IMR-90 (cell line): ENCODE results near the gene AZI2. TPM values are rescaled to one million over a fixed set of nuclear protein-coding genes. Genes with fewer than 3 reads are reported as not detected.

ENCODE experiments used
- ATAC-seq: fragments of 200-7000 bp; cut with Tn5 transposase; 2 replicates; pipeline ENCODE4 v1.9.1; 2020; ENCODE audit warnings: low read depth, mild to moderate bottlenecking, moderate library complexity
- BruUV-seq: library from RNA; stranded (reverse); fragments of 400-500 nt; replicated peaks from 2 replicates; lab custom pipeline; 2021; lab: Mats Ljungman, UMichigan
- CTCF ChIA-PET: fragments of 300-600 bp; formaldehyde crosslinking; extraction: SDS; loops from one replicate; lab custom pipeline; 2021; ENCODE audit warnings: antibody characterized with exemption; lab: Yijun Ruan, JAX
- POLR2A ChIA-PET: fragments of 300-600 bp; sonication (Branson Sonifier 250); formaldehyde crosslinking; loops from one replicate; lab custom pipeline; 2022; ENCODE audit warnings: antibody characterized with exemption; ENCODE audit not compliant: unreplicated experiment; lab: Charles Lee
- DNase-seq: peaks from one replicate; pipeline ENCODE4 v3.0.0; 2013
- H2AFZ ChIP-seq: replicated peaks from 2 replicates; pipeline ENCODE3; 2013; ENCODE audit warnings: low read length, mild to moderate bottlenecking; ENCODE audit not compliant: poor library complexity
- H2AK5ac ChIP-seq: 2 replicates; pipeline ENCODE4 v1.6.1; 2013; ENCODE audit warnings: low read depth, low read length, inconsistent platforms
- H2AK9ac ChIP-seq: replicated peaks from 2 replicates; pipeline ENCODE3; 2013; ENCODE audit warnings: mild to moderate bottlenecking, low read depth, low read length, moderate library complexity; ENCODE audit not compliant: poor library complexity
- H2BK120ac ChIP-seq: 2 replicates; pipeline ENCODE4 v1.6.1; 2013; ENCODE audit warnings: low read depth, low read length, inconsistent platforms
- H2BK15ac ChIP-seq: 3 replicates; pipeline ENCODE4 v1.6.1; 2013; ENCODE audit warnings: low read depth, low read length, inconsistent platforms
- H2BK20ac ChIP-seq: 2 replicates; pipeline ENCODE4 v1.6.1; 2013; ENCODE audit warnings: low read depth, mild to moderate bottlenecking, inconsistent platforms, low read length, moderate library complexity
- H2BK5ac ChIP-seq: 2 replicates; pipeline ENCODE4 v1.6.1; 2013; ENCODE audit warnings: mild to moderate bottlenecking, low read depth, low read length, inconsistent platforms; ENCODE audit not compliant: poor library complexity, severe bottlenecking
- H3K14ac ChIP-seq: replicated peaks from 2 replicates; pipeline ENCODE4 v1.6.1; 2013; ENCODE audit warnings: low read depth, low read length, inconsistent platforms
- H3K18ac ChIP-seq: 2 replicates; pipeline ENCODE4 v1.6.1; 2013; ENCODE audit warnings: low read depth, low read length, control low read depth
- H3K23ac ChIP-seq: 2 replicates; pipeline ENCODE4 v1.6.1; 2013; ENCODE audit warnings: low read depth, low read length, inconsistent platforms
- H3K27ac ChIP-seq: 2 replicates; pipeline ENCODE4 v1.5.1; 2013; ENCODE audit warnings: mild to moderate bottlenecking, control low read depth, low read length; ENCODE audit not compliant: insufficient read depth
- H3K27me3 ChIP-seq: 2 replicates; pipeline ENCODE4 v1.6.1; 2013; ENCODE audit warnings: low read length; ENCODE audit not compliant: control insufficient read depth, insufficient read depth
- H3K36me3 ChIP-seq: 2 replicates; pipeline ENCODE4 v1.6.1; 2013; ENCODE audit warnings: low read length, mixed read lengths; ENCODE audit not compliant: control insufficient read depth, insufficient read depth
- H3K4ac ChIP-seq: 2 replicates; pipeline ENCODE4 v1.6.1; 2013; ENCODE audit warnings: low read depth, low read length, inconsistent platforms
- H3K4me1 ChIP-seq: 2 replicates; pipeline ENCODE4 v1.6.1; 2013; ENCODE audit warnings: low read length, mixed read lengths; ENCODE audit not compliant: control insufficient read depth, insufficient read depth
- H3K4me2 ChIP-seq: 2 replicates; pipeline ENCODE4 v1.6.1; 2013; ENCODE audit warnings: low read depth, mild to moderate bottlenecking, control low read depth, low read length, moderate library complexity
- H3K4me3 ChIP-seq: 2 replicates; pipeline ENCODE4 v1.5.1; 2013; ENCODE audit warnings: low read depth, mild to moderate bottlenecking, control low read depth, low read length, moderate library complexity; ENCODE audit not compliant: insufficient read depth
- H3K56ac ChIP-seq: 2 replicates; pipeline ENCODE4 v1.6.1; 2013; ENCODE audit warnings: low read length, inconsistent platforms; ENCODE audit not compliant: insufficient read depth; ENCODE audit errors: extremely low read depth
- H3K79me1 ChIP-seq, 2 experiments: 2 replicates each; pipeline ENCODE4 v1.6.1; 2013; ENCODE audit warnings: low read length in 2 of 2, inconsistent platforms in 1 of 2, low read depth in 1 of 2
- H3K9ac ChIP-seq: 2 replicates; pipeline ENCODE4 v1.6.1; 2013; ENCODE audit warnings: low read depth, low read length, control low read depth
- H3K9me1 ChIP-seq: 2 replicates; pipeline ENCODE4 v1.6.1; 2013; ENCODE audit warnings: low read length, inconsistent platforms; ENCODE audit not compliant: insufficient read depth
- H3K9me3 ChIP-seq: 2 replicates; pipeline ENCODE4 v1.6.1; 2013; ENCODE audit warnings: low read length; ENCODE audit not compliant: control insufficient read depth, insufficient read depth
- H4K20me1 ChIP-seq: 2 replicates; pipeline ENCODE4 v1.6.1; 2013; ENCODE audit warnings: low read length, inconsistent platforms; ENCODE audit not compliant: insufficient read depth
- H4K5ac ChIP-seq: 2 replicates; pipeline ENCODE4 v1.6.1; 2013; ENCODE audit warnings: mild to moderate bottlenecking, low read depth, low read length, control low read depth
- H4K8ac ChIP-seq, 2 experiments: 2 replicates each; pipeline ENCODE4 v1.6.1; 2013; ENCODE audit warnings: low read depth in 2 of 2, low read length in 2 of 2, control low read depth in 1 of 2, inconsistent platforms in 1 of 2
- H4K91ac ChIP-seq: 2 replicates; pipeline ENCODE4 v1.6.1; 2013; ENCODE audit warnings: low read depth, low read length, inconsistent platforms; ENCODE audit not compliant: insufficient read depth
- CHD1 ChIP-seq: IDR thresholded peaks from 2 replicates; pipeline ENCODE4 v1.6.1; 2012; ENCODE audit warnings: low read depth, low read length, improper control_type of control experiment
- ELK1 ChIP-seq: fragments of 150-350 bp; IDR thresholded peaks from 2 replicates; pipeline ENCODE4 v1.6.1; 2016; ENCODE audit warnings: low read depth, mild to moderate bottlenecking, low read length, moderate library complexity, borderline replicate concordance
- FOS ChIP-seq: fragments of 150-350 bp; IDR thresholded peaks from 2 replicates; pipeline ENCODE4 v1.6.1; 2016; ENCODE audit warnings: low read depth, low read length
- MAZ ChIP-seq: IDR thresholded peaks from 2 replicates; pipeline ENCODE4 v1.6.1; 2012; ENCODE audit warnings: low read depth, mild to moderate bottlenecking, low read length, improper control_type of control experiment, moderate library complexity, borderline replicate concordance
- MXI1 ChIP-seq: IDR thresholded peaks from 2 replicates; pipeline ENCODE4 v1.6.1; 2012; ENCODE audit warnings: low read depth, mild to moderate bottlenecking, low read length, moderate library complexity, borderline replicate concordance
- NFE2L2 ChIP-seq: fragments of 150-350 bp; IDR thresholded peaks from 2 replicates; pipeline ENCODE4 v1.6.1; 2016; ENCODE audit warnings: low read depth, mild to moderate bottlenecking, low read length
- SMC3 ChIP-seq: fragments of 150-350 bp; IDR thresholded peaks from 2 replicates; pipeline ENCODE4 v1.6.1; 2016; ENCODE audit warnings: low read depth, mild to moderate bottlenecking, antibody characterized with exemption, low read length, moderate library complexity
- WGBS, 2 experiments: methylation state at CpG; one replicate each; pipeline versions ENCODE4 v1.1.5 to v1.1.7; 2013; ENCODE audit warnings: missing lambda C conversion rate in 2 of 2; ENCODE audit not compliant: insufficient read length in 1 of 2; ENCODE audit errors: extremely low coverage in 2 of 2; 5-methylcytosine and 5-hydroxymethylcytosine counted together
- dilution Hi-C: fragments of 300-500 bp; cut with HindIII; formaldehyde crosslinking; loops from one replicate; pipeline ENCODE4 v1.14.3; 2018; ENCODE audit warnings: low sequenced_read_pairs; ENCODE audit not compliant: unreplicated experiment
- in situ Hi-C: fragments of 300-500 bp; cut with MboI; formaldehyde crosslinking; loops from 3 replicates; pipeline ENCODE4 v1.14.3; 2019; ENCODE audit warnings: low sequenced_read_pairs, inconsistent platforms, mixed read lengths
- intact Hi-C: fragments of 100-400 bp; cut with micrococcal nuclease; formaldehyde crosslinking; loops from 2 replicates; pipeline ENCODE4 v1.10.0; 2022
- polyA plus RNA-seq, 3 experiments: library from polyadenylated mRNA; depleted of rRNA; stranded (reverse); fragments of >200 nt; gene quantifications; 2 replicates each; pipeline ENCODE4 v1.2.3, GENCODE V29; 2012; ENCODE audit warnings: low replicate concordance in 1 of 3
- total RNA-seq: library from RNA; depleted of rRNA; stranded (reverse); fragments of >200 nt; gene quantifications from 2 replicates; pipeline ENCODE4 v1.2.3, GENCODE V29; 2012
- TF ChIP-seq, protein P1 (sequence below): fragments of 150-350 bp; IDR thresholded peaks from 2 replicates; pipeline ENCODE4 v1.6.1; 2017; ENCODE audit warnings: mild to moderate bottlenecking, antibody characterized with exemption, low read length, low read depth

The AZI2 gene
- total and polyA plus RNA-seq, 2 of the 4 experiments (the other 2 are of a cell fraction), result 30.1 to 52.5 TPM

DNA sequence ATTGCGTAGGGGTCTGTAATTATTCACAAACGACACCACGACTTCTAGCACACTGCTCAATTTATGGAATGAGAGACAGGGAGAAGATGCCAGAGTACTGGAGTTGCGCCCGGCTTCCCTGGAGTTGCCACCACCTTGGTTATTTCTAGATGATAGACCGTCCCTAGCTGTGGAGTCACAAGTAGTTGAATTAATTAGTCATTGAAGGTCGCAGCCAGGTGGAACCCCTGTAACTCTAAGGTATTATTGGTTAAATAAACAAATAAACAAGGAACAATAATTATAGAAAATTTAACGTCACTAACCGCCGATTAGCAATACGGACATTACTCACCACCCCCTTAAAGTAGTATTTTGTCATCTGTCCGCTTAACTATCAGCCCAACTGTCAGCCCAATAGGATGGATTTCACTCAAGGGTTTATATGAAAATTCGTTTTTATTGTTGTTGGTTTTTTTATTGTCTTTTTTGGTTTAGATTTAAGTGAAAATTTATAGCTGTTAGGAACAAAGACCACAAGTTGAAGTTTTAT lies 911 bp upstream of the AZI2 start:
- CTCF ChIA-PET, result interaction anchor here (0.6 kb wide), 1 partner anchor 111 kb away, joined by 3 read pairs; no protein-coding TSS in a partner anchor
- BruUV-seq, result TSS peak; percentile 75
- no peak for ATAC-seq

More for the DNA sequence above, 911 bp upstream of the AZI2 start:
- H3K9ac ChIP-seq, result peak overlapping the region; percentile 84
- peak overlapping the region; percentile 60 for H3K56ac ChIP-seq
- peak overlapping the region; percentile 49 for H2BK120ac ChIP-seq
- no peak overlapping the region for H2AK5ac ChIP-seq
- no peaks in the 10 kb centered on the region for H3K9me3 ChIP-seq
- H4K20me1 ChIP-seq, result no peaks in the 10 kb centered on the region; the same call in 1 of the 2 replicates
- peak overlapping the region; percentile 84 for H3K4me2 ChIP-seq
- H3K9me1 ChIP-seq, result no peaks in the 10 kb centered on the region
- peak overlapping the region; percentile 78 for H2BK5ac ChIP-seq
- no peaks in the 10 kb centered on the region for H3K4me1 ChIP-seq
- H3K23ac ChIP-seq, result peak overlapping the region; percentile 65; the same call in 1 of the 2 replicates
- WGBS, 2 experiments, result no CpG with 5 or more reads among the region's 13 CpGs
- H4K8ac ChIP-seq, result peak overlapping the region; percentile 71 to 79; a peak in 3 of 4 replicates
- H3K18ac ChIP-seq, result peak overlapping the region; percentile 41
- TF ChIP-seq MAZ (no peak), ELK1 (no peak), NFE2L2 (no peak), FOS (no peak), CHD1 (no peak), MXI1 (no peak; the same call in 1 of the 2 replicates), SMC3 (no peak)
- TF ChIP-seq, protein P1, sequence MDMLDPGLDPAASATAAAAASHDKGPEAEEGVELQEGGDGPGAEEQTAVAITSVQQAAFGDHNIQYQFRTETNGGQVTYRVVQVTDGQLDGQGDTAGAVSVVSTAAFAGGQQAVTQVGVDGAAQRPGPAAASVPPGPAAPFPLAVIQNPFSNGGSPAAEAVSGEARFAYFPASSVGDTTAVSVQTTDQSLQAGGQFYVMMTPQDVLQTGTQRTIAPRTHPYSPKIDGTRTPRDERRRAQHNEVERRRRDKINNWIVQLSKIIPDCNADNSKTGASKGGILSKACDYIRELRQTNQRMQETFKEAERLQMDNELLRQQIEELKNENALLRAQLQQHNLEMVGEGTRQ, result no peak
- peak overlapping the region; percentile 92 for H3K27ac ChIP-seq
- peak overlapping the region; percentile 76 for H3K4ac ChIP-seq
- in situ Hi-C loops (no loop called here), dilution Hi-C loops (no loop called here), intact Hi-C loops (loop anchor here (10.0 kb wide), 1 partner anchor 1185 kb away; no protein-coding TSS in a partner anchor)
- H3K79me1 ChIP-seq, result peaks cover 13 to 24% of the 10 kb centered on the region in 2 experiments
- peak overlapping the region; percentile 67 for H3K4me3 ChIP-seq
- peak overlapping the region; percentile 18; the same call in 1 of the 2 replicates for H4K5ac ChIP-seq
- no peak overlapping the region for H2AK9ac ChIP-seq
- DNase-seq, result peak; percentile 4
- H2BK20ac ChIP-seq, result no peak overlapping the region
- POLR2A ChIA-PET, result interaction anchor here (0.5 to 0.8 kb wide), 5 partner anchors 28 to 1655 kb away, joined by 3 to 6 read pairs (median 3); no protein-coding TSS in a partner anchor
- H3K27me3 ChIP-seq, result no peaks in the 10 kb centered on the region
- no peaks in the 10 kb centered on the region for H3K36me3 ChIP-seq
- peak overlapping the region; percentile 79 for H3K14ac ChIP-seq
- H4K91ac ChIP-seq, result peak overlapping the region; percentile 64
- H2AFZ ChIP-seq, result peak overlapping the region; percentile 96
- peak overlapping the region; percentile 24; the same call in 2 of the 3 replicates for H2BK15ac ChIP-seq
